PC-3 (cell line): ENCODE results near the gene BIRC5.

ENCODE experiments used
- EZH2 ChIP-seq: fragments of 300-600 bp; sonication (generic); IDR thresholded peaks from one replicate; pipeline ENCODE4 v1.6.1; 2017; ENCODE audit warnings: antibody characterized with exemption, mild to moderate bottlenecking, low read length; ENCODE audit not compliant: unreplicated experiment
- TF ChIP-seq, protein P1 (sequence below): fragments of 300-600 bp; sonication (generic); conservative IDR thresholded peaks from 2 replicates; pipeline ENCODE4 v1.5.1; 2017; ENCODE audit warnings: antibody characterized with exemption, low read depth, mild to moderate bottlenecking, low read length

DNA sequence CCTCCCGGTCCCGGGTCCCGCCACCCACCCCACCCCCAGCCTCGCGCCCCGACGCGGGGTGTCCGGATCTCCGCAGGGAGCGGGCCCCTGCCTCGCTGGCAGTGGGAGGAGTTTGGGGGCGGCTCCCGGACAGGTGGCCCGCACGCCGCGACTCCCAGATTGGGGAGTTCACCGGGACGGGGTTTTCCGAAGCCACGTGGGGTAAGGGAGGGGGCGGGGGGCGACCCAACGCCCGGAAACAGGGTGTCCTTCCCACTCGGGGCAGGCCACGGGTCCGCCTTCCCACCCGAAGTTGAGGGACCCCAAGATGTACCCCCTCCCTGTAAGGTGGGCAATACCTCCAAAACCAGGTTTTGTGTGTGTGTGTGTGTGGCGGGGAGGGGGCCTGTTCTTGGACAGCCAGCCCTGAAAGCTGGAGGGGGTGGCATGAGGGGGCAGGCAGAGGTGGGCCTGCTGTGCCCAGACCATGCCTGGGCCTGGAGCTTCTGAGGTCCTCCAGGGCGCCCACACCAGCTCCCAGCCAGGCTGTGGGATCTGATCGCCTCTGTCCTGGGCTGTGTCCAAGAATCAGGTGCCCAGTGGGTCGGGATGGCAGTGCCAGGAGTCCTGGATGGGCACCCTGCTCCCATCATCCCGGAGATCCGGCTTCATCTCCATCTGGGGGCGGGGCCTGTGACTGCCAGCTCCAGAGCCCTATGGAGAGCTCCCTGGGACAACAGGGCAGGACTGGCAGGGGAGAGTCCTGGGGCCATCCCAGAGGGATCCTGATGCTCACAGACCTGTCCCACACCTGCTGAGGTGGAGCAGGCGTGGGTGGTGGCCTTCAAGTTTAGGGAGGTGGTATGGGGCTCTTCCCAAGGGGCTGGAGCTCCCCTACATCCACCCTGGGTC, 44.9 kb upstream of the BIRC5 start:
- TF ChIP-seq, protein P1, sequence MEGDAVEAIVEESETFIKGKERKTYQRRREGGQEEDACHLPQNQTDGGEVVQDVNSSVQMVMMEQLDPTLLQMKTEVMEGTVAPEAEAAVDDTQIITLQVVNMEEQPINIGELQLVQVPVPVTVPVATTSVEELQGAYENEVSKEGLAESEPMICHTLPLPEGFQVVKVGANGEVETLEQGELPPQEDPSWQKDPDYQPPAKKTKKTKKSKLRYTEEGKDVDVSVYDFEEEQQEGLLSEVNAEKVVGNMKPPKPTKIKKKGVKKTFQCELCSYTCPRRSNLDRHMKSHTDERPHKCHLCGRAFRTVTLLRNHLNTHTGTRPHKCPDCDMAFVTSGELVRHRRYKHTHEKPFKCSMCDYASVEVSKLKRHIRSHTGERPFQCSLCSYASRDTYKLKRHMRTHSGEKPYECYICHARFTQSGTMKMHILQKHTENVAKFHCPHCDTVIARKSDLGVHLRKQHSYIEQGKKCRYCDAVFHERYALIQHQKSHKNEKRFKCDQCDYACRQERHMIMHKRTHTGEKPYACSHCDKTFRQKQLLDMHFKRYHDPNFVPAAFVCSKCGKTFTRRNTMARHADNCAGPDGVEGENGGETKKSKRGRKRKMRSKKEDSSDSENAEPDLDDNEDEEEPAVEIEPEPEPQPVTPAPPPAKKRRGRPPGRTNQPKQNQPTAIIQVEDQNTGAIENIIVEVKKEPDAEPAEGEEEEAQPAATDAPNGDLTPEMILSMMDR, result no peak
- no peak for TF ChIP-seq EZH2
